HCT116 (cell line): ENCODE results near the gene ATG16L1. TPM values are rescaled to one million over a fixed set of nuclear protein-coding genes. Genes with fewer than 3 reads are reported as not detected.

Experiments
- ATAC-seq: fragments of 200-7000 bp; cut with Tn5 transposase; 2 replicates; pipeline ENCODE4 v1.9.1; 2020; ENCODE audit warnings: mild to moderate bottlenecking, moderate library complexity
- BruUV-seq: library from RNA; stranded (reverse); fragments of 400-500 nt; replicated peaks from 2 replicates; lab custom pipeline; 2021; lab: Mats Ljungman, UMichigan
- CTCF ChIA-PET: fragments of 300-600 bp; sonication (Branson Sonifier 250); formaldehyde crosslinking; loops from one replicate; lab custom pipeline; 2021; ENCODE audit warnings: antibody characterized with exemption; lab: Charles Lee
- POLR2A ChIA-PET: fragments of 300-600, 350-600 bp; sonication (Branson Sonifier 250); formaldehyde crosslinking; loops from one replicate; lab custom pipeline; 2021; ENCODE audit warnings: antibody characterized with exemption; lab: Charles Lee
- RAD21 ChIA-PET, 2 experiments: fragments of 300-600 bp; sonication (Branson Sonifier 250); formaldehyde crosslinking; loops; one replicate each; lab custom pipeline; 2023; ENCODE audit warnings: low total read pairs in 2 of 2; ENCODE audit not compliant: uncharacterized antibody in 2 of 2, unreplicated experiment in 2 of 2, low non-redundant PET in 1 of 2; lab: Charles Lee
- DNase-seq: peaks from one replicate; pipeline ENCODE4 v3.0.0-alpha.2; 2010; ENCODE audit warnings: low read depth, low spot score
- H2AFZ ChIP-seq: fragments of 200-600 bp; shearing (Covaris generic), sonication (generic); 2 replicates; pipeline ENCODE4 v1.6.1; 2017; ENCODE audit warnings: low read depth, mixed run types, mixed read lengths, antibody characterized with exemption, low read length; ENCODE audit not compliant: poor library complexity, severe bottlenecking
- H3K27ac ChIP-seq: 2 replicates; pipeline ENCODE4 v1.5.1; 2012; ENCODE audit warnings: low read depth, low read length
- H3K27me3 ChIP-seq: fragments of 200-600 bp; sonication (generic); 2 replicates; pipeline ENCODE4 v1.6.1; 2016; ENCODE audit warnings: mixed run types, low read length, mixed read lengths; ENCODE audit not compliant: insufficient read depth
- H3K36me3 ChIP-seq, 2 experiments: fragments of 200-500 bp in 1 of 2; fragments of 200-600 bp in 1 of 2; sonication (Bioruptor generic) in 1 of 2; sonication (generic) in 1 of 2; 2 replicates each; pipeline versions ENCODE4 v1.5.1 to v1.6.1; 2014 to 2016; ENCODE audit warnings: low read length in 2 of 2, inconsistent platforms in 1 of 2, mixed read lengths in 1 of 2, mixed run types in 1 of 2; ENCODE audit not compliant: insufficient read depth in 2 of 2, control insufficient read depth in 1 of 2
- H3K4me1 ChIP-seq, 2 experiments: fragments of 200-600 bp in 1 of 2; sonication (generic) in 1 of 2; 2 replicates each; pipeline versions ENCODE4 v1.5.1 to v1.6.1; 2012 to 2017; ENCODE audit warnings: low read length in 2 of 2, inconsistent platforms in 1 of 2, mild to moderate bottlenecking in 1 of 2, mixed read lengths in 1 of 2, mixed run types in 1 of 2, moderate library complexity in 1 of 2; ENCODE audit not compliant: insufficient read depth in 2 of 2, control insufficient read depth in 1 of 2
- H3K4me2 ChIP-seq: fragments of 200-600 bp; sonication (generic); 2 replicates; pipeline ENCODE4 v1.6.1; 2017; ENCODE audit warnings: mixed run types, low read length, mixed read lengths
- H3K4me3 ChIP-seq, 2 experiments: fragments of 200-600 bp in 1 of 2; sonication (generic) in 1 of 2; replicated peaks in 1 of 2; 2 replicates each; pipeline ENCODE4 v1.5.1; 2011 to 2016; ENCODE audit warnings: low read length in 2 of 2, control low read depth in 1 of 2, low read depth in 1 of 2, mild to moderate bottlenecking in 1 of 2, mixed read lengths in 1 of 2, mixed run types in 1 of 2
- H3K79me2 ChIP-seq: fragments of 200-600 bp; sonication (generic); 2 replicates; pipeline ENCODE4 v1.6.1; 2017; ENCODE audit warnings: mild to moderate bottlenecking, mixed run types, low read length, moderate library complexity, mixed read lengths; ENCODE audit not compliant: insufficient read depth
- H3K9ac ChIP-seq: fragments of 200-600 bp; sonication (generic); 2 replicates; pipeline ENCODE4 v1.6.1; 2016; ENCODE audit warnings: low read length, mixed read lengths
- H3K9me2 ChIP-seq: fragments of 200-600 bp; sonication (generic), shearing (Covaris generic); 2 replicates; pipeline ENCODE4 v1.6.1; 2017; ENCODE audit warnings: mixed run types, mild to moderate bottlenecking, moderate library complexity; ENCODE audit not compliant: insufficient read depth
- H3K9me3 ChIP-seq, 2 experiments: fragments of 200-500 bp in 1 of 2; fragments of 200-600 bp in 1 of 2; sonication (Bioruptor generic) in 1 of 2; sonication (generic) in 1 of 2; 2 replicates each; pipeline ENCODE4 v1.6.1; 2014 to 2017; ENCODE audit warnings: low read length in 2 of 2, mixed read lengths in 2 of 2, inconsistent platforms in 1 of 2, low read depth in 1 of 2, mild to moderate bottlenecking in 1 of 2, mixed run types in 1 of 2, moderate library complexity in 1 of 2; ENCODE audit not compliant: control insufficient read depth in 1 of 2, insufficient read depth in 1 of 2
- H4K20me1 ChIP-seq: fragments of 200-600 bp; sonication (generic), shearing (Covaris generic); 2 replicates; pipeline ENCODE4 v1.6.1; 2017; ENCODE audit warnings: mixed run types, mild to moderate bottlenecking, moderate library complexity; ENCODE audit not compliant: insufficient read depth
- CBX3 ChIP-seq: IDR thresholded peaks from 2 replicates; pipeline ENCODE4 v1.6.1; 2012; ENCODE audit warnings: low read depth
- EGR1 ChIP-seq: IDR thresholded peaks from 2 replicates; pipeline ENCODE4 v1.6.1; 2012; ENCODE audit warnings: low read depth
- ELF1 ChIP-seq: IDR thresholded peaks from 2 replicates; pipeline ENCODE4 v1.6.1; 2012; ENCODE audit warnings: low read depth, borderline replicate concordance
- FOSL1 ChIP-seq: IDR thresholded peaks from 2 replicates; pipeline ENCODE4 v1.6.1; 2012; ENCODE audit warnings: low read depth
- MAX ChIP-seq: IDR thresholded peaks from 2 replicates; pipeline ENCODE4 v1.6.1; 2012
- POLR2A ChIP-seq: IDR thresholded peaks from 2 replicates; pipeline ENCODE4 v1.7.0; 2011; ENCODE audit warnings: borderline replicate concordance; ENCODE audit not compliant: insufficient read depth, insufficient read length; ENCODE audit errors: extremely low read depth
- POLR2AphosphoS5 ChIP-seq: IDR thresholded peaks from 2 replicates; pipeline ENCODE4 v1.6.1; 2011; ENCODE audit warnings: mild to moderate bottlenecking, low read depth, low read length, moderate library complexity
- RAD21 ChIP-seq: IDR thresholded peaks from 2 replicates; pipeline ENCODE4 v1.6.1; 2012; ENCODE audit warnings: low read depth, mild to moderate bottlenecking
- REST ChIP-seq: IDR thresholded peaks from 2 replicates; pipeline ENCODE4 v1.6.1; 2012; ENCODE audit warnings: low read depth
- SP1 ChIP-seq: IDR thresholded peaks from 2 replicates; pipeline ENCODE4 v1.6.1; 2012; ENCODE audit warnings: low read depth
- SRF ChIP-seq: IDR thresholded peaks from 2 replicates; pipeline ENCODE4 v1.6.1; 2012; ENCODE audit warnings: low read depth
- TCF7L2 ChIP-seq: IDR thresholded peaks from 2 replicates; pipeline ENCODE4 v1.7.0; 2011; ENCODE audit warnings: borderline replicate concordance, inconsistent platforms; ENCODE audit not compliant: insufficient read depth, insufficient read length; ENCODE audit errors: extremely low read depth
- YY1 ChIP-seq: IDR thresholded peaks from 2 replicates; pipeline ENCODE4 v1.6.1; 2011; ENCODE audit warnings: low read length, low read depth, moderate library complexity, mild to moderate bottlenecking; ENCODE audit not compliant: insufficient replicate concordance; ENCODE audit errors: extremely low read depth
- ZBTB33 ChIP-seq: IDR thresholded peaks from 2 replicates; pipeline ENCODE4 v1.6.1; 2011; ENCODE audit warnings: mild to moderate bottlenecking, low read length, moderate library complexity; ENCODE audit not compliant: insufficient replicate concordance; ENCODE audit errors: extremely low read depth
- ZFX ChIP-seq: fragments of 450-650 bp; IDR thresholded peaks from 2 replicates; pipeline ENCODE4 v1.6.1; 2017
- intact Hi-C: fragments of 100-400 bp; cut with micrococcal nuclease; formaldehyde crosslinking; loops from 2 replicates; pipeline ENCODE4 v1.10.0; 2022
- total RNA-seq: library from RNA; stranded (reverse); gene quantifications from one replicate; pipeline ENCODE4 v1.2.1, GENCODE V29; 2021; ENCODE audit not compliant: unreplicated experiment
- TF ChIP-seq, protein P1 (sequence below), 3 experiments: fragments of 200-600 bp in 1 of 3; sonication (generic) in 1 of 3; IDR thresholded peaks in 2 of 3; conservative IDR thresholded peaks in 1 of 3; 2 replicates each; pipeline ENCODE4 v1.5.1; 2012 to 2017; ENCODE audit warnings: low read depth in 2 of 3, low read length in 2 of 3, antibody characterized with exemption in 1 of 3, borderline replicate concordance in 1 of 3, control low read depth in 1 of 3, mild to moderate bottlenecking in 1 of 3, mixed read lengths in 1 of 3, mixed run types in 1 of 3, moderate library complexity in 1 of 3; ENCODE audit not compliant: insufficient read depth in 1 of 3

Gene ATG16L1
- total RNA-seq, 1 experiment from 2014 or later = 43.4 TPM

DNA sequence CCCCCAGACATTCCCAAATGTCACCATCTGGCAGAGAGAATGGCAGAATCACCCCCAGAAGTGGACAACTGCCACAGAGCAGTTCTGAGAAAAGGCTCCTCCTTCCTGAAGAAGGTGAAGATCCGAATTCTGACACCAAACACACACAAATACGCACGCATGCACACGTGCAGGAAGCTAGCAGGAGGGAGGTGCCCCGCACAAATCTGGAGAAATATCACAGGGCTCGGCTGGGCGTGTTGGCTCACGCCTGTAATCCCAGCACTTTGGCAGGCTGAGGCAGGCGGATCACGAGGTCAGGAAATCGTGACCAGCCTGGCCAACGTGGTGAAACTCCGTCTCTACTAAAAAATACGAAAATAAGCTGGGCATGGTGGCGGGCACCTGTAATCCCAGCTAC, 38.5 kb upstream of the ATG16L1 start:
- BruUV-seq = no TSS peak
- Histone ChIP-seq H3K79me2 (no peaks in the 10 kb centered on the region), H3K9ac (no peak overlapping the region), H3K36me3 (no peaks in the 10 kb centered on the region), H3K9me2 (no peaks in the 10 kb centered on the region), H3K4me1 (peaks cover 31 to 47% of the 10 kb centered on the region in 2 experiments), H4K20me1 (no peaks in the 10 kb centered on the region), H2AFZ (no peak overlapping the region), H3K4me3 (no peak overlapping the region), H3K4me2 (no peak overlapping the region), H3K27ac (no peak overlapping the region), H3K9me3 (no peaks in the 10 kb centered on the region), H3K27me3 (no peaks in the 10 kb centered on the region)
- ChIA-PET RAD21 (no interaction called here), POLR2A (no interaction called here), CTCF (no interaction called here)
- DNase-seq (no peak), ATAC-seq (no peak)
- no peak for TF ChIP-seq MAX
- no peak for TF ChIP-seq RAD21
- no peak for TF ChIP-seq ZFX
- no peak for TF ChIP-seq SP1
- TF ChIP-seq, protein P1, sequence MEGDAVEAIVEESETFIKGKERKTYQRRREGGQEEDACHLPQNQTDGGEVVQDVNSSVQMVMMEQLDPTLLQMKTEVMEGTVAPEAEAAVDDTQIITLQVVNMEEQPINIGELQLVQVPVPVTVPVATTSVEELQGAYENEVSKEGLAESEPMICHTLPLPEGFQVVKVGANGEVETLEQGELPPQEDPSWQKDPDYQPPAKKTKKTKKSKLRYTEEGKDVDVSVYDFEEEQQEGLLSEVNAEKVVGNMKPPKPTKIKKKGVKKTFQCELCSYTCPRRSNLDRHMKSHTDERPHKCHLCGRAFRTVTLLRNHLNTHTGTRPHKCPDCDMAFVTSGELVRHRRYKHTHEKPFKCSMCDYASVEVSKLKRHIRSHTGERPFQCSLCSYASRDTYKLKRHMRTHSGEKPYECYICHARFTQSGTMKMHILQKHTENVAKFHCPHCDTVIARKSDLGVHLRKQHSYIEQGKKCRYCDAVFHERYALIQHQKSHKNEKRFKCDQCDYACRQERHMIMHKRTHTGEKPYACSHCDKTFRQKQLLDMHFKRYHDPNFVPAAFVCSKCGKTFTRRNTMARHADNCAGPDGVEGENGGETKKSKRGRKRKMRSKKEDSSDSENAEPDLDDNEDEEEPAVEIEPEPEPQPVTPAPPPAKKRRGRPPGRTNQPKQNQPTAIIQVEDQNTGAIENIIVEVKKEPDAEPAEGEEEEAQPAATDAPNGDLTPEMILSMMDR (IDR thresholded peaks at IDR 0.05 in 2 of 3, conservative IDR thresholded peaks at IDR 0.05 in 1 of 3; ENCODE audit: borderline replicate concordance in 1 of 3, insufficient read depth in 1 of 3, low read depth in 2 of 3, low read length in 2 of 3) = no peak
- no peak for TF ChIP-seq ZBTB33
- TF ChIP-seq EGR1 = no peak
- no peak for TF ChIP-seq ELF1
- no peak for TF ChIP-seq SRF
- no peak for TF ChIP-seq POLR2A
- no peak for TF ChIP-seq YY1
- no peak for TF ChIP-seq FOSL1
- no peak for TF ChIP-seq TCF7L2
- no peak for TF ChIP-seq CBX3
- no peak for TF ChIP-seq POLR2AphosphoS5
- no peak for TF ChIP-seq REST
- intact Hi-C loops = no loop called here
